ENCODE results near the gene ST6GALNAC3.

Gene ST6GALNAC3

GRCh38 chr1:76568573-76569238, 494.2 kb downstream of the ST6GALNAC3 start:
- no peak for DNase-seq (ENCODE audit: low read depth)
- no peak overlapping the region for H3K4me3 ChIP-seq (ENCODE audit: low read depth, low read length)
- no peak for TF ChIP-seq CTCF (IDR thresholded peaks at IDR 0.05; ENCODE audit: low read depth, low read length, missing control alignments)
- in situ Hi-C loops (cut with HindIII; ENCODE audit: low sequenced_read_pairs): no loop called here

DNA sequence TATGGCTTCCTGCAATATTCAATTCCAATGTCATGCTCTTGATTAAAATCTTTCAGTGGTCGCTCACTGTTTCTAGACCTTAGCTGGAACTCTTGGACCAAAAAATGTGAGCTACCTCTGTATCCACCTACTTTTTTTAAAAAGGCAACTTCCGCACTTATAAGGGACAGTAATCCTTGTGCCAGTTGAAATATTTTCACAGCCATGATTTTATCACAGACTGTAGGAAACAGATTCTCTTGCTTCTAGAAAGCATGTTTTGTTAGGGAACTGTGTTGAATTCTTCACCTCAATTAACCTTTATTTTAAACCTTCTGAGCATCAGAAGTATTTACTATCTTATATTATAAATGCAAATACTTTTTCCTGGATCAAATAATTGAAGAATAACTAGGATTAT, 496.7 kb downstream of the ST6GALNAC3 start:
- H3K4me3 ChIP-seq (ENCODE audit: low read depth, low read length): no peak overlapping the region
- TF ChIP-seq CTCF (IDR thresholded peaks at IDR 0.05; ENCODE audit: low read depth, low read length, missing control alignments): no peak
- in situ Hi-C loops (cut with HindIII; ENCODE audit: low sequenced_read_pairs): no loop called here
- no peak for DNase-seq (ENCODE audit: low read depth)

- in situ Hi-C loops (cut with HindIII; ENCODE audit: low sequenced_read_pairs): no loop called here
- no peak for TF ChIP-seq CTCF (IDR thresholded peaks at IDR 0.05; ENCODE audit: low read depth, low read length, missing control alignments)
- no peak for DNase-seq (ENCODE audit: low read depth)
- H3K4me3 ChIP-seq (ENCODE audit: low read depth, low read length): no peak overlapping the region
These were observed 497.7 kb downstream of the ST6GALNAC3 start for GRCh38 chr1:76572229-76572628.

DNA sequence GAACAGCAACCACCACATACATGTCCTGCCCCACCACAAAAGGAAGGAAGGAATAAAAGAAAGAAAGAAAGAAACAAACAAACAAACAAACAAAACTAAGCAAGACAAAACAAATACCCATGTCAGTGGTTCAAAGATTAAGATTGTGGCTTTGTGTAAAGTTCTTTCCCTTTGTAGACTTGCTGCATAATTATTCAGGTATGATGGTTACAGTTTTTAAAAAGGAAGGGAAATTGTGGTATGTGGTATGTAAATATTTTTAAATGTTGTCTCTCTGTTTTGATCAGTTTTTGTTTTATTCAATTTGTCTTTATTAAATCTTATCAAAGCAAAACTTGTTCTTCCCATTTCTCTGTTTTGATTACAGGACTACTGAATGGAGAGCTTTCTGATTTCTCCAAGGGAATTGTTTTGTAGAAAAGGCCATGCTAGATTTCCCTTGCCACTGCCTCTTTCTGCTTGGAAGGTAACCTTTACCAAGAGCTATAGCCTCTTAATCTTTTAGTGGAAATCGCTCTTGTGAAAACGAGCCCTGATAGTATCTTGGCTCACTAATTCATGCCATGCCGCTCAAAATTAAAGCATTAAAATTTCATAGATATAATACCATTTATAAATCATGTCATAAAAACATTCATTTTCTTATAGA, 502.5 kb downstream of the ST6GALNAC3 start:
- H3K4me3 ChIP-seq (ENCODE audit: low read depth, low read length): no peak overlapping the region
- no peak for DNase-seq (ENCODE audit: low read depth)
- TF ChIP-seq CTCF (IDR thresholded peaks at IDR 0.05; ENCODE audit: low read depth, low read length, missing control alignments): no peak
- in situ Hi-C loops (cut with HindIII; ENCODE audit: low sequenced_read_pairs): no loop called here

GRCh38 chr1:76577525-76578185, 503.1 kb downstream of the ST6GALNAC3 start:
- TF ChIP-seq CTCF (IDR thresholded peaks at IDR 0.05; ENCODE audit: low read depth, low read length, missing control alignments): no peak
- in situ Hi-C loops (cut with HindIII; ENCODE audit: low sequenced_read_pairs): no loop called here
- H3K4me3 ChIP-seq (ENCODE audit: low read depth, low read length): no peak overlapping the region
- DNase-seq (ENCODE audit: low read depth): no peak

GRCh38 chr1:76580206-76580605, 505.7 kb downstream of the ST6GALNAC3 start:
- in situ Hi-C loops (cut with HindIII; ENCODE audit: low sequenced_read_pairs): no loop called here
- TF ChIP-seq CTCF (IDR thresholded peaks at IDR 0.05; ENCODE audit: low read depth, low read length, missing control alignments): no peak
- no peak overlapping the region for H3K4me3 ChIP-seq (ENCODE audit: low read depth, low read length)
- no peak for DNase-seq (ENCODE audit: low read depth)
